ENCODE results near the gene MYH6. TPM values are rescaled to one million over a fixed set of nuclear protein-coding genes. Genes with fewer than 3 reads are reported as not detected.
"Not testable (repeated sequence)": the region's sequence is repeated elsewhere in the genome, so short reads cannot be mapped to it uniquely, and the experiment has no call there.

Gene MYH6
- polyA plus RNA-seq, 3 donors = 0.07 to 0.17 (median 0.16) TPM

GRCh38 chr14:23396781-23397407, 11.2 kb downstream of the MYH6 start:
- DNase-seq = no peak

DNA sequence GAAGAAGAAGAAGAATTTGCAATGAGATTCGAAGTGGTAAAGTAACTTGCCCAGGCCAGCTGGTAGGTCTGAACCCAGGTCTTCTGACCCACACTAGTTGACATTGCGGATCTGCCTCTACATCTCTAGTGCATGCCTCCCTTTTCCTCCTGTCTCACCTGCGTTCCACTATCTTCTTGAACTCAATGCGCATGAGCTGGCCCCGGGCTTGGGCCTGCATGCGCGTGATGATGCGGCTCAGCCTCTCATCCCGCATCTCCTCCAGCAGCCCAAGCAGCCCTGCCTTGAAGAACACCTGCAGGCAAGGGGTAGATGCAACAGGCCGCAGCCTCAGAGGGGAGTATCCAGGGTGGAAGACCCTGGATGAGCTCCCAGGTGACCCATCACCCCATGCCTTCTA, 11.9 kb downstream of the MYH6 start:
- DNase-seq = no peak

DNA sequence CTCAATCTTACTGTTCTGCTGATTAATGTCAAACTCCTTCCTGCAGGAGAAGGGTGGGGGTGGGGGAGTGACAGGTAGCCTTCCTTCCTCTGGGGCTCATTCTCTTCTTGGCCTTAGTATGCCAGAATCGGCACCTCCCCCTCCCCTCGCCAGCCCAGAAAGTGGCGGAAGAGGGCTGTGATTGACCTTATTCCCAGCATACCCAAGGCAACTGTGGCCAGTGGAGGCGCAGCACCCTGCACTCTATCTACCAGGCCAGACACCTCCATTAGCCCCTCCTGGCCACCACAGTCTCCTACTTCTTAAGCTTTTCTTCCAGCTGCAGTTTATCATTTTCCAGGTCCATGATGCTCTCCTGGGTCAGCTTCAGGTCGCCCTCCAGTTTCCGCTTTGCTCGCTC, 15.5 kb downstream of the MYH6 start:
- DNase-seq = no peak

DNA sequence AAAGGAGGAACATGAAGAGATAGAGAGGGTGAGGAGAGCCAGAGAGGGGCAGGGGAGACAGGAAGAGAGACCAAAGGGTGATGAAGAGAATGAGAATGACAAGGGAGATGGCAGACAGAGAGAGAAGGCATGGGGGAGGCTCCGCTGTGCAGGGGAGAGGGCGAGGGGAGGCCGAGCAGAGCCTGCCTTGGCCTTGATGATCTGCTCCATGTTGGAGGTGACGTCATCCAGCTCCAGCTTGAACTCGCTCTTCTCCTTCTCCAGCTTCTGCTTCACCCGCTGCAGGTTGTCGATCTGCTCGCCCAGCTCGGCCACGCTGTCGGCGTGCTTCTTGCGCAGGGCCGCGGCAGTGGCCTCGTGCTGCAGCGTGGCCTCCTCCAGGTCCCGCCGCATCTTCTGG, 18.2 kb downstream of the MYH6 start:
- not testable (repeated sequence) for DNase-seq

DNA sequence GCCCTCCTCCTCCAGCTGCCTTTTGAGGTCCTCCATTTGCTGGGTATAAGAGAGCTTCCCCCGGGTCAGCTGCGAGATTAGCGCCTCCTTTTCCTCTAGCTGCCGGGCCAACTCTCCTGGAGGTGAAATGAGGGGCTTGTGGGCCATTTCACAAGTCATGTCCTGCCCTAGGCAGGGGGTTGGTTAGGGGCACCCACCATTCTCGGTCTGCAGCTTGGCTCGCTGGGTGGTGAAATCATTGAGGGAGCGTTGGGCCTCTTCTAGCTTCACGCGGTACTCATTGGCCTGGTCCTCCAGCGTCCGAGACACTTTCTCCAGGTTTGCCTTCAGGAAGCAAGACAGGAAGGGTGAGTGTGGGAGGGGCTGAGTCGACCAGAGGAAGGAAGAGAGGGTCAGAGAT, 18.7 kb downstream of the MYH6 start:
- no peak for DNase-seq

- no peak for DNase-seq
Observed at GRCh38 chr14:23388996-23389395, 19.1 kb downstream of the MYH6 start.

- no peak for DNase-seq
Observed at GRCh38 chr14:23387916-23388882, 19.9 kb downstream of the MYH6 start.

GRCh38 chr14:23386999-23387398, 21.1 kb downstream of the MYH6 start:
- DNase-seq = no peak

DNA sequence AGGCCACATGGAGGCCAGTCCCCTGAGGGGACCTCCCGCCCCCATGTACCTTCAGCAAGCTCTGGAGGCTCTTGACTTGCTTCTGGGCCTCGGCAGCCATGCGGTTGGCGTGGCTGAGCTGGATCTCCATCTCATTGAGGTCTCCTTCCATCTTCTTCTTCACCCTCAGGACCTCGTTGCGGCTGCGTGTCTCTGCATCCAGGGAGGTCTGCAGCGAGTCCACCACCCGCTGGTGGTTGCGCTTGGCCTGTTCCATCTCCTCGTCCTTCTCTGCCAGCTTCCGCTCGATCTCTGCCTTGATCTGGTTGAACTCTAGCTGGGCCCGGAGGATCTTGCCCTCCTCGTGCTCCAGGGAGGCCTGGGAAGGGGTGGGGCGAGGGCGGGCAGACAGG, 21.8 kb downstream of the MYH6 start:
- not testable (repeated sequence) for DNase-seq

DNA sequence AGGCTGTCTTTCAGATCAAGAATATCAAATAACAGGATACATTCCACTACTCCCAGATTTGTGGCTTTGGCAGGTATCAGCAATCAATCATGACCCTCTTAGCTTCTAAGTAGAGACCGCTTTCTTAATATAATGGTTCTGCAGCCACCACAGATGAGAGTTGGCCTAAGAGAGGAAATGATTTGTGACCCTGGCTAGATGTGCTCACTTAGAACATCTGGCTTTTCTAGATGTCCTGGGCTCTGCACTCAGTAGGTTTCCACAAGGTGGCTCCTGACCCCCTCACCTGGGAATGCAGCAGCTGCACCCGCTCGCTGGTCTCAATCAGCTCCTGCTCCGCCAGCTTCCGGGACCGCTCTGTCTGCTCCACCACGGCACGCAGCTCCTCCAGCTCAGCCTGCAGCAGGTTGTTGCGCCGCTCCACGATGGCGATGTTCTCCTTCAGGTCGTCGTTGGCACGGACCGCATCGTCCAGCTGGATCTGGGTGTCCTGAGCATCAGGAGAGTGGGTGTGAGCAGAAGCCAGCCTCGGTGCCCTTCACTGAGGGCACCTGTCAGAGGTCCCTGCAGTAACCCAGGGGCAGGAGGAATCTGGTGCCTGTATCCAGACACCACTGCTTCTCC, 22.3 kb downstream of the MYH6 start:
- DNase-seq = peak; percentile 52

DNA sequence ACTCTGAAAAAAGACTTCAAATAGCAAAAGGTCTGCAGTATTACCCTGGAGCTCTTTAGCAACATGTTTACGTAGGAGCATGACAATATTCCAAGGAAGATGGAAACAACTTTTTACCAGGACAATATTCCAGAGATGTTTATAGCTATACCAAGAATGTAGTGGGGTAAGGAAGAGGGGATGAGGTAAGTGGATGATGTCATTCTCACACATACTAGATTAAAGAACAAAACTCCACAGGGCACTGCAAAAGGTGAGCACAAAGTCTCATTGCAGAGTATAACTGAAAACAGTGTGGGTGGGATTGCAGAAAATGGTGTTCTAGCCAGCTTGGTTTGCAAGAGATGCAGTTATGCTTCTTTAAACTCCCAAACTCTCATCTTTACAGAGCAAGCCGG, 22.8 kb downstream of the MYH6 start:
- DNase-seq = no peak

GRCh38 chr14:23384364-23385080, 23.6 kb downstream of the MYH6 start:
- DNase-seq = no peak

- DNase-seq = no peak
Observed at GRCh38 chr14:23382731-23383440, 25.2 kb downstream of the MYH6 start.

DNA sequence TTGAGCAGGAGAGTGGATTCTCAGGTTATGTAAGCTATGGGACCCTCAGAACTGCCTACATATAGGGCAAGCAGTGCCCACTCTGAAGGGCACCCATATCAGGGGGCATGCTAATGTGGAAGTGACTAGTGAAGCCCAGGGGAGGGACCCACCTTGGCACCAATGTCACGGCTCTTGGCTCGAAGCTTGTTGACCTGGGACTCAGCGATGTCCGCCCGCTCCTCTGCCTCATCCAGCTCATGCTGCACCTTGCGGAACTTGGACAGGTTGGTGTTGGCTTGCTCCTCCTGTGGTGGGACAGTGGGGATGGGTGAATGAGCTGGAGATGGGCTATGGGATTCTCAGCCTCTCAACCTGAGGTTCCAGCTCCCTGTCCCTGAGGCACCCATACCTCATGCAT, 25.8 kb downstream of the MYH6 start:
- no peak for DNase-seq

DNA sequence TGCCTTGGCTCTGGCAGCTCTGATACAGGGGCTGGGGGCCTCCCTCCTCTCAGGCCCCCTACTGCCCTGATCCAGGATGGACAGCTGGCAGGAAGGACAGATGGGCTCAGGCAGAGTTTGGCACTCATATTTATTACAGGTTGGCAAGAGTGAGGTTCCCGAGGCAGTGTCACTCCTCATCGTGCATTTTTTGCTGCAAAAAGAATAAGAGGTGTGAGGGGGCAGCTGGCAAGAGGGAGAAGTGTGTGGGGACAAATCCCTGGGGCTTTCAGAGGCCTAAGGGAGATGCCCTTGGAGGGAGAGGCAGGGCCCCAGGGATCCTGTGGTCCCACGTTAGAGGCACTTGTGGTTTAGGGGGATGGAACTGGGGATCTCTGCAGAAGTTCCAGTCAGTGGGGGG, 26.2 kb downstream of the MYH6 start:
- DNase-seq = no peak

DNA sequence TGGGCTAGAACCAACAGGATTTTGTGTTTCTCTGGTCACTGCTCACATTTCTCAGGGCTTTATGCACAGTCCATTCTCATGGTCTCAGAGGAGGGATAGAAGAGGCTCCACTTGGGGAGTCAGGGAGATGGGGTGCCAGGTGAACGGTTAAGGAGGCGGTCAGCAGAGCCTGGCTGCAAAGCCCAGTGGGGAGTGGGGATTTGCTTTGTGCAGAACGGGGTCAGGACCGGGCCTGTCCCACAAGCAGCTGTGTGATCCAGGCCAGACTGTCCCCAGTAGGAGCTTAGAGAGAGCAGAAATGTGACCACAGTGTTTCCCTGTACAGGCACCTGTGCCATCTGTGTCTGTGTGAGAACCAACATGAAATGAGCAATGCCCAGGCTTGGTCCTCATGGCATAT, 27.1 kb downstream of the MYH6 start:
- no peak for DNase-seq

GRCh38 chr14:23380197-23380914, 27.7 kb downstream of the MYH6 start:
- no peak for DNase-seq

DNA sequence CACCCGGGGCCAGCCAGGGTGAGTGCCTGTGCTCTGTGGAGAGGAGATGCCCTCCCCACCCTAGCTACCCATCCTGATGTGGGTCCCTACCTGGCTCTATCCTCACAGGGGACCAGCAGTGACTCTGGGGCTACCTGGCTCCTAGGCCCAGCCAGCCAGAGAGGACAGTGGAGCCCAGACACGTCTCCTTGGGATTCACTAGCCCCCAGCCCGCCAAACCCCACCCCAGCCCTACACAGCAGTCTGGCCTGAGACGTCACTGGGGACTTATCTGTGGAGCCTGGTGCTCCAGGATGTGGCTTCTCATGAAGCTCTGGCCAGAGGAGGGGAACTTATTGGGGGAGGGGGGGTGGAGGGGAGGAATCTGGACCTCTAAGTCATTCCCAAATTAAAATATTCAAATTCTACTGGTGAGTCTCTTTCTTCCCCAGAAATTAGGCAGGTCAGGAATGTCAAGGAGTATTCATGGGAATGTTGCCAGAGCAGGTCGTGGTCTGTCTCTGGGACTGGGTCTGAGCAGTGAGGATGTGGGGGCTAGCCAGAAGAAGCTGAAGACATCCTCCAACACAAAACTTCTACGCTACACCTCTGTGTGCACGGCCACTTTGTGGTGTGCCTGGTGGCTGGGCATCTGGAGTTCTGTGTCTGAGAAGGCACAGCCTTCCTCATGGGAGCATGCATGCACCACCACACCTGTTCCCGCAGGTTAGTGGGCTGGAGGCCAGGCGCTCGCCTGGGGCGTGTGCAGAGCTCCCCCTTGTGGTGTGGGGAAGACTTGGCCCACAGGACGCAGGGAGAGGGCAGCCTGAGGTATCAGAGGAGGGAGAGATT, 28.5 kb downstream of the MYH6 start:
- DNase-seq = no peak

DNA sequence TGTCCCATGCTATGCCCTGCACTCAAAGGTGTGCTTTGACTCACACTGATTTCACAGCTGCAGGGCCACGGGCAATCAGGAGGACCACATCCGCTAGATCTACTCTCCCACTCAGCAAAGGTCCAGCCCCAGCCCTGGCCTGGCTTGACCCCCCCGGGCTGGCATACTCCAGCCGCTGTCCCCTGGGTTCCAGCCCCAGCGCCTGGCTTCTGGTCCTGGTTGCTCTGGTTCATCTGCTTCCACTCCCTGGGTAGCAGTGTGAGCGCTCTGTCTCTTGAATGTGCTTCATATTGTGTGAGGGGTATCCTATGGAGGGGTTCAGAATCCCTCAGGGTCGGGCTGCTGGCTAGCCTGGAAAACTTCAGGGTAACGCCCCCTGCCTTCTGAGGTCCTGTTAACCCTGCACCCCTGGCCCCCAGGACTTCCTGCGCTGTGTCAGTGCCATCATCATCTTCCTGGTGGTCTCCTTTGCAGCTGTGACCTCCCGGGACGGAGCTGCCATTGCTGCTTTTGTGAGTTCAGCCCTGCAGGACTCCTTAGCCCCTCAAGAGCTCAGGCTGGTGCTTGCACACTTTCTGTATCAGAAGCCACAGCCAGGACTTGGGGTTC, 29.4 kb downstream of the MYH6 start:
- DNase-seq = no peak

Data from renal pelvis (tissue), 4 donors.